RWPE2 (cell line): ENCODE data around the gene ETDB.

Experiments
- ATAC-seq: fragments of 200-7000 bp; cut with Tn5 transposase; 3 replicates; pipeline ENCODE4 v1.9.1; 2021; ENCODE audit warnings: low read depth
- DNase-seq: peaks from one replicate; pipeline ENCODE4 v3.0.0-alpha.2; 2020; ENCODE audit warnings: low spot score
- H3K27ac ChIP-seq: fragments of 450-650 bp; 2 replicates; pipeline ENCODE4 v1.5.1; 2017; ENCODE audit warnings: mild to moderate bottlenecking; ENCODE audit not compliant: poor library complexity, severe bottlenecking
- H3K27me3 ChIP-seq: fragments of 250-450 bp; sonication (Bioruptor Pico); 2 replicates; pipeline ENCODE4 v1.5.1; 2021; ENCODE audit warnings: mild to moderate bottlenecking, moderate library complexity; ENCODE audit not compliant: insufficient read depth, poor library complexity, severe bottlenecking
- H3K36me3 ChIP-seq: fragments of 250-450 bp; sonication (Bioruptor Pico); 2 replicates; pipeline ENCODE4 v1.5.1; 2020; ENCODE audit warnings: low read depth, mild to moderate bottlenecking, moderate library complexity
- H3K4me1 ChIP-seq: fragments of 250-450 bp; sonication (Bioruptor Pico); 2 replicates; pipeline ENCODE4 v1.5.1; 2021; ENCODE audit warnings: mild to moderate bottlenecking, moderate library complexity; ENCODE audit not compliant: insufficient read depth, poor library complexity, severe bottlenecking
- H3K4me3 ChIP-seq: fragments of 250-450 bp; sonication (Bioruptor Pico); 2 replicates; pipeline ENCODE4 v1.5.1; 2021; ENCODE audit warnings: mild to moderate bottlenecking, moderate library complexity; ENCODE audit not compliant: severe bottlenecking
- H3K9me3 ChIP-seq: fragments of 250-450 bp; sonication (Bioruptor Pico); 2 replicates; pipeline ENCODE4 v1.5.1; 2021; ENCODE audit warnings: mild to moderate bottlenecking, moderate library complexity; ENCODE audit not compliant: severe bottlenecking
- TF ChIP-seq, protein P1 (sequence below): fragments of 450-650 bp; IDR thresholded peaks from one replicate; pipeline ENCODE4 v1.5.1; 2017; ENCODE audit warnings: mild to moderate bottlenecking, moderate library complexity; ENCODE audit not compliant: poor library complexity, severe bottlenecking

The ETDB gene

DNA sequence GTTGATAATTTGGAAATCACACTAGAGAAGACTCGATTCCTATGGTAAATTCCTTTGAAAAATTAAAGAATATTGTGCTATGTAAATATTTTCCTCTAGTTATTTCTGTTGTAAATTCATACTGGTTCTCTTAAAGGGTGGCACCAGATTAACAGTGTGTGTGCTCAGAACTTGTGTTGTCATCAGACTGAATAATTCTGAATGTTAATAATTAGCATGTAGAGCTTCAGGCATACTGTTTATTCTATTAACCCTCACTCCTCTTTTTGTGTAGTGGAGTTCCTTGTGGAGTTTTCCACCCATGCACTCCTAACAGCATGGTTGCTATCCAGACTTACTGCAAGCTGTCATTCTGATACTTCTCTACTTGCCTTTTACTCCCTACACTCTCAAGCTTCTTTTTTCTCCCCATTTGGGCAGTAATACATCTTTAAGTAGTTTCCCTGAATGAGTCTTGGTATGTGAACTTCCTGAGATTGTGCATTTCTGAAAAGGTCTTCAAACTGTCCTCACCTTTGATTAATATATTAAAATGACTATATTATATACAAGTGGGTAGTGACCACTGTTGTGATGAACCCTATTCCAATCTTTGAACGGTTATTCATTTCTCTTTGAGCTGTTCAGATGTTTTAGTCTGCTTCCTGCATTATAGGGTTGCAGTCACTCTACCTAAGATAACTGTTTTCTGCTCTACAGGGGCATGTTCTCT, 38.5 kb downstream of the ETDB start:
- no peaks in the 10 kb centered on the region for H3K9me3 ChIP-seq
- TF ChIP-seq, protein P1, sequence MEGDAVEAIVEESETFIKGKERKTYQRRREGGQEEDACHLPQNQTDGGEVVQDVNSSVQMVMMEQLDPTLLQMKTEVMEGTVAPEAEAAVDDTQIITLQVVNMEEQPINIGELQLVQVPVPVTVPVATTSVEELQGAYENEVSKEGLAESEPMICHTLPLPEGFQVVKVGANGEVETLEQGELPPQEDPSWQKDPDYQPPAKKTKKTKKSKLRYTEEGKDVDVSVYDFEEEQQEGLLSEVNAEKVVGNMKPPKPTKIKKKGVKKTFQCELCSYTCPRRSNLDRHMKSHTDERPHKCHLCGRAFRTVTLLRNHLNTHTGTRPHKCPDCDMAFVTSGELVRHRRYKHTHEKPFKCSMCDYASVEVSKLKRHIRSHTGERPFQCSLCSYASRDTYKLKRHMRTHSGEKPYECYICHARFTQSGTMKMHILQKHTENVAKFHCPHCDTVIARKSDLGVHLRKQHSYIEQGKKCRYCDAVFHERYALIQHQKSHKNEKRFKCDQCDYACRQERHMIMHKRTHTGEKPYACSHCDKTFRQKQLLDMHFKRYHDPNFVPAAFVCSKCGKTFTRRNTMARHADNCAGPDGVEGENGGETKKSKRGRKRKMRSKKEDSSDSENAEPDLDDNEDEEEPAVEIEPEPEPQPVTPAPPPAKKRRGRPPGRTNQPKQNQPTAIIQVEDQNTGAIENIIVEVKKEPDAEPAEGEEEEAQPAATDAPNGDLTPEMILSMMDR = no peak
- H3K27ac ChIP-seq = no peak overlapping the region
- H3K4me3 ChIP-seq = no peak overlapping the region
- ATAC-seq (no peak), DNase-seq (no peak)
- no peaks in the 10 kb centered on the region for H3K4me1 ChIP-seq
- no peaks in the 10 kb centered on the region for H3K36me3 ChIP-seq
- no peaks in the 10 kb centered on the region for H3K27me3 ChIP-seq
